ENCODE data around the gene E2F1.

- TF ChIP-seq CREB1 (CRISPR knock-in tag; IDR thresholded peaks at IDR 0.05; ENCODE audit: low read depth) (no peak), CTCF (conservative IDR thresholded peaks at IDR 0.05; ENCODE audit: low read depth in 2 of 2) (no peak), POLR2AphosphoS5 (IDR thresholded peaks at IDR 0.05; ENCODE audit: low read depth) (no peak), REST (IDR thresholded peaks at IDR 0.05; ENCODE audit: unreplicated experiment) (no peak), EZH2 (IDR thresholded peaks at IDR 0.05; ENCODE audit: low read depth, unreplicated experiment) (no peak), ZNF114 (CRISPR knock-in tag; IDR thresholded peaks at IDR 0.05) (no peak), ETS1 (IDR thresholded peaks at IDR 0.05) (no peak), JUNB (IDR thresholded peaks at IDR 0.05; ENCODE audit: unreplicated experiment) (no peak), ZNF331 (CRISPR knock-in tag; IDR thresholded peaks at IDR 0.05; ENCODE audit: low read depth) (no peak), EZH2phosphoT487 (IDR thresholded peaks at IDR 0.05; ENCODE audit: unreplicated experiment) (no peak), NANOG (IDR thresholded peaks at IDR 0.05; ENCODE audit: borderline replicate concordance) (no peak), STAT1 (IDR thresholded peaks at IDR 0.05; ENCODE audit: unreplicated experiment) (no peak)
Measured at GRCh38 chr20:33655164-33655563, 31.0 kb downstream of the E2F1 start.
